KMS-11 (cell line): ENCODE data around the gene SDK2.

Experiments
- H2AFZ ChIP-seq: fragments of 200-600 bp; sonication (generic); 2 replicates; pipeline ENCODE4 v1.6.1; 2016; ENCODE audit warnings: antibody characterized with exemption, mixed run types, low read depth
- H3K27ac ChIP-seq: fragments of 200-600 bp; sonication (generic); 2 replicates; pipeline ENCODE4 v1.6.1; 2016; ENCODE audit warnings: mild to moderate bottlenecking, mixed run types
- H3K27me3 ChIP-seq: fragments of 200-600 bp; sonication (generic); 2 replicates; pipeline ENCODE4 v1.6.1; 2017; ENCODE audit warnings: mild to moderate bottlenecking, low read depth, mixed run types, moderate library complexity; ENCODE audit not compliant: insufficient read depth
- H3K36me3 ChIP-seq: fragments of 200-600 bp; sonication (generic); 2 replicates; pipeline ENCODE4 v1.6.1; 2017; ENCODE audit warnings: mild to moderate bottlenecking, mixed run types; ENCODE audit not compliant: insufficient read depth
- H3K4me1 ChIP-seq: fragments of 200-600 bp; sonication (generic); 2 replicates; pipeline ENCODE4 v1.6.1; 2016; ENCODE audit warnings: mild to moderate bottlenecking, low read depth, mixed run types; ENCODE audit not compliant: poor library complexity, severe bottlenecking
- H3K4me2 ChIP-seq: fragments of 200-600 bp; sonication (generic); 2 replicates; pipeline ENCODE4 v1.7.0; 2016; ENCODE audit warnings: mild to moderate bottlenecking, mixed run types
- H3K4me3 ChIP-seq: fragments of 200-600 bp; sonication (generic); IDR thresholded peaks from 2 replicates; pipeline ENCODE4 v1.6.1; 2017; ENCODE audit warnings: low read depth, low read length, mixed read lengths; ENCODE audit not compliant: insufficient read depth
- H3K79me2 ChIP-seq: fragments of 200-600 bp; sonication (generic); 2 replicates; pipeline ENCODE4 v1.6.1; 2016; ENCODE audit warnings: low read depth, mixed run types; ENCODE audit not compliant: insufficient read depth
- H3K9ac ChIP-seq: fragments of 200-600 bp; sonication (generic); 2 replicates; pipeline ENCODE4 v1.6.1; 2016; ENCODE audit warnings: mild to moderate bottlenecking, mixed run types
- H4K20me1 ChIP-seq: fragments of 200-600 bp; sonication (generic); 2 replicates; pipeline ENCODE4 v1.6.1; 2016; ENCODE audit warnings: mild to moderate bottlenecking, mixed run types; ENCODE audit not compliant: insufficient read depth
- CTCF ChIP-seq: fragments of 200-600 bp; sonication (generic); conservative IDR thresholded peaks from 2 replicates; pipeline ENCODE4 v1.6.1; 2017; ENCODE audit warnings: low read depth, mild to moderate bottlenecking, antibody characterized with exemption, low read length, moderate library complexity, mixed read lengths

Gene SDK2

GRCh38 chr17:73690676-73691075 is 46.4 kb upstream of the SDK2 start:
- no peak overlapping the region for H3K9ac ChIP-seq
- H3K79me2 ChIP-seq = no peaks in the 10 kb centered on the region
- H3K4me2 ChIP-seq = no peak overlapping the region
- H3K4me3 ChIP-seq = no peak overlapping the region
- TF ChIP-seq CTCF = no peak
- peaks cover 29% of the 10 kb centered on the region; the same call in 1 of the 2 replicates for H3K27me3 ChIP-seq
- no peaks in the 10 kb centered on the region for H3K4me1 ChIP-seq
- no peak overlapping the region for H3K27ac ChIP-seq
- no peaks in the 10 kb centered on the region for H4K20me1 ChIP-seq
- no peaks in the 10 kb centered on the region for H3K36me3 ChIP-seq
- no peak overlapping the region for H2AFZ ChIP-seq

GRCh38 chr17:73689596-73690275 is 45.5 kb upstream of the SDK2 start:
- no peak overlapping the region for H3K9ac ChIP-seq
- no peaks in the 10 kb centered on the region for H3K79me2 ChIP-seq
- H4K20me1 ChIP-seq = no peaks in the 10 kb centered on the region
- no peak overlapping the region for H2AFZ ChIP-seq
- peaks cover 29% of the 10 kb centered on the region; the same call in 1 of the 2 replicates for H3K27me3 ChIP-seq
- H3K27ac ChIP-seq = no peak overlapping the region
- H3K4me2 ChIP-seq = no peak overlapping the region
- no peaks in the 10 kb centered on the region for H3K36me3 ChIP-seq
- no peaks in the 10 kb centered on the region for H3K4me1 ChIP-seq
- H3K4me3 ChIP-seq = no peak overlapping the region
- no peak for TF ChIP-seq CTCF

- Histone ChIP-seq H3K79me2 (no peaks in the 10 kb centered on the region), H2AFZ (no peak overlapping the region), H3K27ac (no peak overlapping the region), H4K20me1 (no peaks in the 10 kb centered on the region), H3K9ac (no peak overlapping the region), H3K27me3 (peaks cover 37% of the 10 kb centered on the region; the same call in 1 of the 2 replicates), H3K36me3 (no peaks in the 10 kb centered on the region), H3K4me1 (no peaks in the 10 kb centered on the region), H3K4me3 (no peak overlapping the region), H3K4me2 (no peak overlapping the region)
- no peak for TF ChIP-seq CTCF
Observed at GRCh38 chr17:73686961-73687360, 42.7 kb upstream of the SDK2 start.

- no peak overlapping the region for H3K4me3 ChIP-seq
- no peak overlapping the region for H3K27ac ChIP-seq
- H3K9ac ChIP-seq = no peak overlapping the region
- H3K36me3 ChIP-seq = no peaks in the 10 kb centered on the region
- H3K79me2 ChIP-seq = no peaks in the 10 kb centered on the region
- H3K27me3 ChIP-seq = peaks cover 29% of the 10 kb centered on the region; the same call in 1 of the 2 replicates
- no peak overlapping the region for H2AFZ ChIP-seq
- H3K4me2 ChIP-seq = no peak overlapping the region
- no peaks in the 10 kb centered on the region for H4K20me1 ChIP-seq
- no peaks in the 10 kb centered on the region for H3K4me1 ChIP-seq
- no peak for TF ChIP-seq CTCF
Observed at GRCh38 chr17:73686126-73686525, 41.9 kb upstream of the SDK2 start.
